ENCODE measurements around the gene ANO8.
A peak's percentile ranks its signal among the peaks of the same experiment; 100 is the strongest.

DNA sequence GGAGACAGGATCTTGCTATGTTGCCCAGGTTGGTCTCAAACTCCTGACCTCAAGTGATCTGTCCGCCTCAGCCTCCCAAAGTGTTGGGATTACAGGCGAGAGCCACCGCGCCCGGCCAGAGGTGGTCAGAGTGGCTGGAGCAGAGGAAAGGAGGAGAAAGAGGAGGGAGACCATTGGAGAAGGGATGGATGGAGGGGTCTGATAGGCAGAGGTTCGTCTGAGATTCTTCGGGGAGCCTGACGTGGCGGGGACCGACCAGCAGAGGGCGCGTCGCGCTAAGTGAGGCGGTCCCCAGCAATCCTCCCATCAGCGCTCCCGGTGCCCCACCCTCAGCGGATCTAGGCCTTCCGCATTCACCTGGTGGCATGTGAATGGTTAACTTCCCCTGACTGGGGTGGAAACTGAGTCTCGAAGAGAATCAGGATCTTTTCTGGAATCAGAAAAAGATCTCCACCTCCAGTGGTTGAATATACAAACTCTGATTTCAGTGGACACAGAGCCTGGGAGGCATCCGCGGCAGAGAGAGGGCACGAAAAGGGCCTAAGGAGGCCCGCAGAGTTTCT is 11.5 kb upstream of the ANO8 start:
- TF ChIP-seq, protein P1, sequence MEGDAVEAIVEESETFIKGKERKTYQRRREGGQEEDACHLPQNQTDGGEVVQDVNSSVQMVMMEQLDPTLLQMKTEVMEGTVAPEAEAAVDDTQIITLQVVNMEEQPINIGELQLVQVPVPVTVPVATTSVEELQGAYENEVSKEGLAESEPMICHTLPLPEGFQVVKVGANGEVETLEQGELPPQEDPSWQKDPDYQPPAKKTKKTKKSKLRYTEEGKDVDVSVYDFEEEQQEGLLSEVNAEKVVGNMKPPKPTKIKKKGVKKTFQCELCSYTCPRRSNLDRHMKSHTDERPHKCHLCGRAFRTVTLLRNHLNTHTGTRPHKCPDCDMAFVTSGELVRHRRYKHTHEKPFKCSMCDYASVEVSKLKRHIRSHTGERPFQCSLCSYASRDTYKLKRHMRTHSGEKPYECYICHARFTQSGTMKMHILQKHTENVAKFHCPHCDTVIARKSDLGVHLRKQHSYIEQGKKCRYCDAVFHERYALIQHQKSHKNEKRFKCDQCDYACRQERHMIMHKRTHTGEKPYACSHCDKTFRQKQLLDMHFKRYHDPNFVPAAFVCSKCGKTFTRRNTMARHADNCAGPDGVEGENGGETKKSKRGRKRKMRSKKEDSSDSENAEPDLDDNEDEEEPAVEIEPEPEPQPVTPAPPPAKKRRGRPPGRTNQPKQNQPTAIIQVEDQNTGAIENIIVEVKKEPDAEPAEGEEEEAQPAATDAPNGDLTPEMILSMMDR (IDR thresholded peaks at IDR 0.05): peak; percentile 91 to 97 (median 94)
- TF ChIP-seq POLR2A (IDR thresholded peaks at IDR 0.05): no peak

Data from right lobe of liver (tissue), 4 donors.